Panc1 (cell line): ENCODE results near the gene PRR14L. TPM values are rescaled to one million over a fixed set of nuclear protein-coding genes. Genes with fewer than 3 reads are reported as not detected.

Source experiments
- ATAC-seq: fragments of 200-7000 bp; cut with Tn5 transposase; 2 replicates; pipeline ENCODE4 v1.9.1; 2020; ENCODE audit warnings: mild to moderate bottlenecking, moderate library complexity
- BruUV-seq: library from RNA; stranded (reverse); fragments of 400-500 nt; replicated peaks from 2 replicates; lab custom pipeline; 2021; lab: Mats Ljungman, UMichigan
- CTCF ChIA-PET: fragments of 300-600 bp; sonication (Branson Sonifier 250); formaldehyde crosslinking; loops from one replicate; lab custom pipeline; 2022; ENCODE audit warnings: antibody characterized with exemption; lab: Charles Lee
- POLR2A ChIA-PET: fragments of 300-600 bp; sonication (Branson Sonifier 250); formaldehyde crosslinking; loops from one replicate; lab custom pipeline; 2022; ENCODE audit warnings: antibody characterized with exemption; lab: Charles Lee
- DNase-seq: peaks from one replicate; pipeline ENCODE4 v3.0.0-alpha.2; 2010; ENCODE audit warnings: low read depth, low spot score
- H3K27ac ChIP-seq: 2 replicates; pipeline ENCODE4 v1.5.1; 2011; ENCODE audit warnings: mild to moderate bottlenecking, low read length, inconsistent platforms
- H3K27me3 ChIP-seq: fragments of 200-500 bp; sonication (Bioruptor generic); 2 replicates; pipeline ENCODE4 v1.6.0; 2014; ENCODE audit warnings: low read length, inconsistent platforms; ENCODE audit not compliant: control insufficient read depth, insufficient read depth
- H3K36me3 ChIP-seq: fragments of 200-500 bp; sonication (Bioruptor generic); 2 replicates; pipeline ENCODE4 v1.5.1; 2014; ENCODE audit warnings: inconsistent platforms, mild to moderate bottlenecking, low read length, moderate library complexity; ENCODE audit not compliant: control insufficient read depth, insufficient read depth
- H3K4me1 ChIP-seq: 2 replicates; pipeline ENCODE4 v1.5.1; 2011; ENCODE audit warnings: inconsistent platforms, mild to moderate bottlenecking, low read length, moderate library complexity; ENCODE audit not compliant: control insufficient read depth, insufficient read depth
- H3K4me3 ChIP-seq, 2 experiments: 2 replicates each; pipeline ENCODE4 v1.5.1; 2011 to 2012; ENCODE audit warnings: low read depth in 2 of 2, low read length in 2 of 2, mild to moderate bottlenecking in 2 of 2, inconsistent platforms in 1 of 2, moderate library complexity in 1 of 2
- H3K9me3 ChIP-seq: fragments of 200-500 bp; sonication (Bioruptor generic); 2 replicates; pipeline ENCODE4 v1.5.1; 2014; ENCODE audit warnings: low read depth, mild to moderate bottlenecking, inconsistent platforms, low read length, moderate library complexity; ENCODE audit not compliant: control insufficient read depth, insufficient read depth
- CTCF ChIP-seq: fragments of 450-650 bp; IDR thresholded peaks from 2 replicates; pipeline ENCODE4 v1.5.1; 2017; ENCODE audit warnings: mild to moderate bottlenecking
- POLR2AphosphoS5 ChIP-seq: IDR thresholded peaks from 2 replicates; pipeline ENCODE4 v1.6.1; 2012; ENCODE audit warnings: mild to moderate bottlenecking, low read depth, low read length, moderate library complexity
- REST ChIP-seq, 2 experiments: IDR thresholded peaks; 2 replicates each; pipeline ENCODE4 v1.6.1; 2011 to 2012; ENCODE audit warnings: low read depth in 2 of 2, control low read depth in 1 of 2, low read length in 1 of 2, mild to moderate bottlenecking in 1 of 2, moderate library complexity in 1 of 2; ENCODE audit not compliant: insufficient read depth in 1 of 2
- SIN3A ChIP-seq: IDR thresholded peaks from 2 replicates; pipeline ENCODE4 v1.6.1; 2012; ENCODE audit warnings: low read depth, mild to moderate bottlenecking, low read length, moderate library complexity, borderline replicate concordance; ENCODE audit not compliant: insufficient read depth
- TCF7L2 ChIP-seq: IDR thresholded peaks from 2 replicates; pipeline ENCODE4 v1.6.1; 2011; ENCODE audit warnings: mild to moderate bottlenecking, low read depth, low read length, inconsistent platforms
- in situ Hi-C: cut with HindIII; loops from 2 replicates; pipeline ENCODE4 v1.10.0; 2016; ENCODE audit warnings: low sequenced_read_pairs, low pct_unique_long_range_greater_than_20kb
- intact Hi-C: fragments of 100-400 bp; cut with micrococcal nuclease; formaldehyde crosslinking; loops from one replicate; pipeline ENCODE4 v1.10.0; 2022; ENCODE audit not compliant: unreplicated experiment
- total RNA-seq: library from RNA; stranded (reverse); gene quantifications from one replicate; pipeline ENCODE4 v1.2.1, GENCODE V29; 2021; ENCODE audit not compliant: unreplicated experiment

PRR14L gene
- total RNA-seq, 1 experiment from 2014 or later = 45.7 TPM

GRCh38 chr22:31647066-31647465 lies 102.9 kb downstream of the PRR14L start:
- TF ChIP-seq TCF7L2 (no peak), CTCF (no peak), REST (IDR thresholded peaks at IDR 0.05; ENCODE audit: insufficient read depth in 1 of 2, low read depth in 2 of 2, low read length in 1 of 2) (no peak), SIN3A (no peak), POLR2AphosphoS5 (no peak)
- no TSS peak for BruUV-seq

DNA sequence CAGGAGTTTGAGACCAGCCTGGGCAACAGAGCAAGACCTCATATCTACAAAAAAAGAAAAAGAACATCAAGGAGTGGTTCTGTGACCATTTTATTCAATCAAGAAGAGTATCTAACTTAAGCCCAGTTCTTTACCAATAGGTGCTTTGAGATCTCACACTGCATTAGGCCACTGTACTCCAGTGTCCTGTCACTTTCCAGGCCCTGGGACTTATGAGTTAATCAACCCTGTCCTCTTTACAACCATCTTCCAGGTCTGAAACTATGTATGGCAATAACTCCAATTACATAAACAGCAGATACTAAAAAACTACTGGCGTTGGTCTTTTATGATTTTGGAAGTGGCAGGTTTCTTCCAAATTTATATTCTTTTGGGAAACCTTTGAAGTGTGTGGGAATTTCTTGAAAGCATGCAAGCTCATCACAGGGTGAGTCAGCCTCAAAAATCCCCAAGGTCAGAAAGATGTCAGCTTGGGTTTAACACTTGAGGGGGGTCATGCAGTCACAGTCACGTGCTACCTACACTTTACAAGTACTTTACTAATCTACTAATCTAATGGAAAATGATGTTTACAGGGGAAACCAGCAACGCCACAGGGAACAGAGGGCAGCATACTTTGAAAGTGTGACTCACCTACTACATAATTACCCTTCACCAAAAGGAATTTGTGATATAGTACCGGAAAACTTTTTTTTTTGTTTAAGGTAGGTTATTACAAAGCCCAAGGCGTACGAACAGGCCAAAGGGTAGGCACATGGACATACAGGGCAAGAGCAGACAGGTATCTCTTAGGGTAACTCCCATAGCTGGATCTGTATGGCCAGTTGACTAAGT lies 103.5 kb downstream of the PRR14L start:
- TF ChIP-seq POLR2AphosphoS5 (no peak), TCF7L2 (peak; percentile 70), CTCF (no peak), REST (IDR thresholded peaks at IDR 0.05; ENCODE audit: insufficient read depth in 1 of 2, low read depth in 2 of 2, low read length in 1 of 2) (no peak), SIN3A (no peak)
- POLR2A ChIA-PET = no interaction called here
- H3K27me3 ChIP-seq = no peaks in the 10 kb centered on the region
- peaks cover 3% of the 10 kb centered on the region; the same call in 1 of the 2 replicates for H3K4me1 ChIP-seq
- intact Hi-C loops (no loop called here), in situ Hi-C loops (no loop called here)
- no peaks in the 10 kb centered on the region for H3K9me3 ChIP-seq
- DNase-seq (peak; percentile 52), ATAC-seq (peak; percentile 85)
- CTCF ChIA-PET = no interaction called here
- BruUV-seq = TSS peak; percentile 45
- no peaks in the 10 kb centered on the region for H3K36me3 ChIP-seq
- H3K27ac ChIP-seq = peak overlapping the region; percentile 39; the same call in 1 of the 2 replicates
- H3K4me3 ChIP-seq = no peak overlapping the region

More at GRCh38 chr22:31647066-31647465, 102.9 kb downstream of the PRR14L start:
- no peak for ATAC-seq
- in situ Hi-C loops (no loop called here), intact Hi-C loops (no loop called here)
- no peak overlapping the region for H3K27ac ChIP-seq
- H3K4me3 ChIP-seq = no peak overlapping the region
- POLR2A ChIA-PET = no interaction called here
- no peaks in the 10 kb centered on the region for H3K9me3 ChIP-seq
- DNase-seq = no peak
- peaks cover 3% of the 10 kb centered on the region; the same call in 1 of the 2 replicates for H3K4me1 ChIP-seq
- H3K27me3 ChIP-seq = no peaks in the 10 kb centered on the region
- CTCF ChIA-PET = no interaction called here
- no peaks in the 10 kb centered on the region for H3K36me3 ChIP-seq
